Caco-2 (cell line): Measurements from ENCODE around the gene VPS13C. TPM values are rescaled to one million over a fixed set of nuclear protein-coding genes. Genes with fewer than 3 reads are reported as not detected.

ENCODE experiments used
- BruUV-seq: library from RNA; stranded (reverse); fragments of 400-500 nt; replicated peaks from 2 replicates; lab custom pipeline; 2021; lab: Mats Ljungman, UMichigan
- CTCF ChIA-PET: fragments of 300-600 bp; sonication (Branson Sonifier 250); formaldehyde crosslinking; loops from one replicate; lab custom pipeline; 2022; ENCODE audit warnings: antibody characterized with exemption; lab: Charles Lee
- POLR2A ChIA-PET: fragments of 300-600 bp; sonication (Branson Sonifier 250); formaldehyde crosslinking; loops from one replicate; lab custom pipeline; 2022; ENCODE audit warnings: antibody characterized with exemption; lab: Charles Lee
- DNase-seq, 2 experiments: peaks; one replicate each; pipeline versions ENCODE4 v3.0.0 to v3.0.0-alpha.2; 2020 to 2022
- H3K27me3 ChIP-seq: replicated peaks from 2 replicates; pipeline ENCODE4 v1.6.0; 2011; ENCODE audit warnings: low read length; ENCODE audit not compliant: control insufficient read depth, insufficient read depth
- H3K36me3 ChIP-seq: 2 replicates; pipeline ENCODE4 v1.5.1; 2011; ENCODE audit warnings: low read length; ENCODE audit not compliant: control insufficient read depth, insufficient read depth
- H3K4me1 ChIP-seq: fragments of 250-450 bp; sonication (Bioruptor Pico); 2 replicates; pipeline ENCODE4 v1.5.1; 2020; ENCODE audit warnings: mild to moderate bottlenecking
- H3K4me3 ChIP-seq: 2 replicates; pipeline ENCODE4 v1.5.1; 2011; ENCODE audit warnings: low read depth, mild to moderate bottlenecking, control low read depth, low read length
- H3K9me3 ChIP-seq: fragments of 250-450 bp; sonication (Bioruptor Pico); 2 replicates; pipeline ENCODE4 v1.5.1; 2020; ENCODE audit warnings: mild to moderate bottlenecking, moderate library complexity
- H3K27ac Mint-ChIP-seq: one replicate; pipeline ENCODE4 v1.8.0; 2022; ENCODE audit warnings: mixed read lengths; ENCODE audit not compliant: unreplicated experiment
- H3K27me3 Mint-ChIP-seq: one replicate; pipeline ENCODE4 v1.8.0; 2022; ENCODE audit warnings: mixed read lengths; ENCODE audit not compliant: insufficient read depth, unreplicated experiment
- H3K36me3 Mint-ChIP-seq: one replicate; pipeline ENCODE4 v1.8.0; 2022; ENCODE audit warnings: mild to moderate bottlenecking, mixed read lengths; ENCODE audit not compliant: insufficient read depth, unreplicated experiment
- H3K4me1 Mint-ChIP-seq: one replicate; pipeline ENCODE4 v1.8.0; 2022; ENCODE audit warnings: low read depth, mixed read lengths; ENCODE audit not compliant: unreplicated experiment
- H3K4me3 Mint-ChIP-seq: one replicate; pipeline ENCODE4 v1.8.0; 2022; ENCODE audit warnings: mild to moderate bottlenecking, moderate library complexity, mixed read lengths; ENCODE audit not compliant: unreplicated experiment
- H3K9me3 Mint-ChIP-seq: one replicate; pipeline ENCODE4 v1.8.0; 2022; ENCODE audit warnings: mixed read lengths; ENCODE audit not compliant: unreplicated experiment
- intact Hi-C: fragments of 100-400 bp; cut with micrococcal nuclease; formaldehyde crosslinking; loops from one replicate; pipeline ENCODE4 v1.10.0; 2022; ENCODE audit not compliant: unreplicated experiment
- total RNA-seq: library from RNA; stranded (reverse); gene quantifications from 2 replicates; pipeline ENCODE4 v1.2.3, GENCODE V29; 2022
- TF ChIP-seq, protein P1 (sequence below), 2 experiments: fragments of 200-600 bp in 1 of 2; IDR thresholded peaks; 1 replicate in 1 of 2; 2 replicates in 1 of 2; pipeline versions ENCODE4 v1.5.1 to v1.8.0; 2011 to 2022; ENCODE audit warnings: antibody characterized with exemption in 1 of 2, control low read depth in 1 of 2, inconsistent platforms in 1 of 2, low read depth in 1 of 2, low read length in 1 of 2, mild to moderate bottlenecking in 1 of 2, moderate library complexity in 1 of 2; ENCODE audit not compliant: insufficient read depth in 1 of 2, severe bottlenecking in 1 of 2, unreplicated experiment in 1 of 2

VPS13C gene
- total RNA-seq, 1 experiment from 2014 or later, result 42.4 TPM

DNA sequence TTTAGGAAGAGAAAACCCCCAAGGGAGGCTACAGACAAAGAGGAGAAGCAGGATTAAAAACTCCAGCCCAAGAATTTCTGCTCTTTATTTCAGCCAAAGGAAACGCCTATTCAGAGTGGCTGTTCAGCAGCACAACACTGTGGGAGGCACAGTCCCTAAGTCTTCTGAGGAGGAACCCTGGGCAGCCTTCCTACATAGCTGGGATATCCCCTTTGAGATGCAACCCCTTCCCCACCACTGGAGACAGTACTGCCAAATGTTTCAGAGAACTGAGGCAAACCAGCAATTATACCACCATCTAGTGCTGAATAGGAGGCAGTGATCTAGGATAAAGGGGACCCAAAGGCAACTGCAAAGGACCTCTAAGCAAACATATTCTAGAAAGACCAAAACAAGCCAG lies 168.1 kb downstream of the VPS13C start:
- H3K9me3 Mint-ChIP-seq, result peaks cover 18% of the 10 kb centered on the region
- ChIA-PET POLR2A (no interaction called here), CTCF (no interaction called here)
- Histone ChIP-seq H3K4me1 (no peaks in the 10 kb centered on the region), H3K27me3 (no peaks in the 10 kb centered on the region), H3K36me3 (no peaks in the 10 kb centered on the region), H3K4me3 (no peak overlapping the region), H3K9me3 (no peaks in the 10 kb centered on the region)
- no TSS peak for BruUV-seq
- no peaks in the 10 kb centered on the region for H3K27me3 Mint-ChIP-seq
- no peaks in the 10 kb centered on the region for H3K36me3 Mint-ChIP-seq
- H3K4me3 Mint-ChIP-seq, result no peak overlapping the region
- no peaks in the 10 kb centered on the region for H3K4me1 Mint-ChIP-seq
- intact Hi-C loops, result no loop called here
- H3K27ac Mint-ChIP-seq, result no peak overlapping the region
- no peak for DNase-seq
- TF ChIP-seq, protein P1, sequence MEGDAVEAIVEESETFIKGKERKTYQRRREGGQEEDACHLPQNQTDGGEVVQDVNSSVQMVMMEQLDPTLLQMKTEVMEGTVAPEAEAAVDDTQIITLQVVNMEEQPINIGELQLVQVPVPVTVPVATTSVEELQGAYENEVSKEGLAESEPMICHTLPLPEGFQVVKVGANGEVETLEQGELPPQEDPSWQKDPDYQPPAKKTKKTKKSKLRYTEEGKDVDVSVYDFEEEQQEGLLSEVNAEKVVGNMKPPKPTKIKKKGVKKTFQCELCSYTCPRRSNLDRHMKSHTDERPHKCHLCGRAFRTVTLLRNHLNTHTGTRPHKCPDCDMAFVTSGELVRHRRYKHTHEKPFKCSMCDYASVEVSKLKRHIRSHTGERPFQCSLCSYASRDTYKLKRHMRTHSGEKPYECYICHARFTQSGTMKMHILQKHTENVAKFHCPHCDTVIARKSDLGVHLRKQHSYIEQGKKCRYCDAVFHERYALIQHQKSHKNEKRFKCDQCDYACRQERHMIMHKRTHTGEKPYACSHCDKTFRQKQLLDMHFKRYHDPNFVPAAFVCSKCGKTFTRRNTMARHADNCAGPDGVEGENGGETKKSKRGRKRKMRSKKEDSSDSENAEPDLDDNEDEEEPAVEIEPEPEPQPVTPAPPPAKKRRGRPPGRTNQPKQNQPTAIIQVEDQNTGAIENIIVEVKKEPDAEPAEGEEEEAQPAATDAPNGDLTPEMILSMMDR (IDR thresholded peaks at IDR 0.05; ENCODE audit: insufficient read depth in 1 of 2, low read depth in 1 of 2, low read length in 1 of 2, severe bottlenecking in 1 of 2, unreplicated experiment in 1 of 2), result no peak

DNA sequence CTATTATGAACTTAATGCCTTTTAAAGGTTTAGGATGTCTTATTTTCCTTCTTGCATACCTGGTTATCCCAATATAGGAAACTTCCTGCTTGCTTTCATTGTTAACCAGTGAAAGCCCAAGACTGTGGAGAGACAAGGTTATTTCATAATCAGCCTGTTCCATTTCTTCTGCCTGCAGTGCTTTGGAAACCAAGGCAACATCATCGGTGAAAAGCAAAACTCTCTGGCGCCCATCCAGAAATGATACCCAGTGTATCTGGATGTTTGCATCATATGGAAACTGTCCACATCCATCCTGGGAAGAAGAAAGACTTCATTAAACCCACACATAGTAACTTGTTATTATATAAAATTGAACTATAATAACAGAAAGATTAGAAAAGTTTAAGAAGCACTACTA lies 170.1 kb downstream of the VPS13C start:
- Histone ChIP-seq H3K9me3 (no peaks in the 10 kb centered on the region), H3K36me3 (no peaks in the 10 kb centered on the region), H3K27me3 (no peaks in the 10 kb centered on the region), H3K4me3 (no peak overlapping the region), H3K4me1 (no peaks in the 10 kb centered on the region)
- intact Hi-C loops, result no loop called here
- DNase-seq, result no peak
- POLR2A ChIA-PET, result no interaction called here
- H3K4me1 Mint-ChIP-seq, result no peaks in the 10 kb centered on the region
- peaks cover 16% of the 10 kb centered on the region for H3K9me3 Mint-ChIP-seq
- H3K27ac Mint-ChIP-seq, result no peak overlapping the region
- no TSS peak for BruUV-seq
- TF ChIP-seq, protein P1 (IDR thresholded peaks at IDR 0.05; ENCODE audit: insufficient read depth in 1 of 2, low read depth in 1 of 2, low read length in 1 of 2, severe bottlenecking in 1 of 2, unreplicated experiment in 1 of 2), result no peak
- CTCF ChIA-PET, result no interaction called here
- no peaks in the 10 kb centered on the region for H3K36me3 Mint-ChIP-seq
- no peaks in the 10 kb centered on the region for H3K27me3 Mint-ChIP-seq
- H3K4me3 Mint-ChIP-seq, result no peak overlapping the region

- Mint-ChIP-seq H3K36me3 (no peaks in the 10 kb centered on the region), H3K4me1 (no peaks in the 10 kb centered on the region), H3K27ac (no peak overlapping the region), H3K27me3 (no peaks in the 10 kb centered on the region), H3K9me3 (peaks cover 12% of the 10 kb centered on the region), H3K4me3 (no peak overlapping the region)
- BruUV-seq, result no TSS peak
- intact Hi-C loops, result no loop called here
- Histone ChIP-seq H3K4me3 (no peak overlapping the region), H3K27me3 (no peaks in the 10 kb centered on the region), H3K4me1 (no peaks in the 10 kb centered on the region), H3K36me3 (no peaks in the 10 kb centered on the region), H3K9me3 (no peaks in the 10 kb centered on the region)
- ChIA-PET CTCF (no interaction called here), POLR2A (no interaction called here)
- DNase-seq, result no peak
- TF ChIP-seq, protein P1 (IDR thresholded peaks at IDR 0.05; ENCODE audit: insufficient read depth in 1 of 2, low read depth in 1 of 2, low read length in 1 of 2, severe bottlenecking in 1 of 2, unreplicated experiment in 1 of 2), result no peak
Measured at GRCh38 chr15:61889706-61890105, 170.5 kb downstream of the VPS13C start.
